Progenitor cell of endocrine pancreas (in vitro differentiated cells): Measurements from ENCODE around the gene ELN. TPM values are rescaled to one million over a fixed set of nuclear protein-coding genes. Genes with fewer than 3 reads are reported as not detected.

Experiments used
- DNase-seq: peaks from one replicate; pipeline ENCODE4 v3.0.0; 2021; ENCODE audit warnings: low spot score; ENCODE audit not compliant: unreplicated experiment
- H3K27ac Mint-ChIP-seq: 2 replicates; pipeline ENCODE4 v1.8.0; 2021; ENCODE audit warnings: mild to moderate bottlenecking, moderate library complexity, mixed read lengths
- H3K27me3 Mint-ChIP-seq: 2 replicates; pipeline ENCODE4 v1.8.0; 2021; ENCODE audit warnings: mixed read lengths
- H3K36me3 Mint-ChIP-seq: 2 replicates; pipeline ENCODE4 v1.8.0; 2022; ENCODE audit warnings: mixed read lengths; ENCODE audit not compliant: insufficient read depth
- H3K4me1 Mint-ChIP-seq: 2 replicates; pipeline ENCODE4 v1.8.0; 2021; ENCODE audit warnings: low read depth, mixed read lengths
- H3K4me3 Mint-ChIP-seq: 2 replicates; pipeline ENCODE4 v1.8.0; 2021; ENCODE audit warnings: low read depth, mild to moderate bottlenecking, moderate library complexity, mixed read lengths
- H3K9me3 Mint-ChIP-seq: 2 replicates; pipeline ENCODE4 v1.8.0; 2021; ENCODE audit warnings: low read depth, mixed read lengths
- CTCF ChIP-seq: fragments of 200-600 bp; sonication (generic); IDR thresholded peaks from one replicate; pipeline ENCODE4 v1.5.0; 2021; ENCODE audit warnings: antibody characterized with exemption, mild to moderate bottlenecking; ENCODE audit not compliant: unreplicated experiment
- total RNA-seq: library from RNA; stranded (reverse); gene quantifications from 2 replicates; pipeline ENCODE4 v1.2.1, GENCODE V29; 2021

ELN gene
- total RNA-seq, 1 donor from 2014 or later, result 0.26 TPM

DNA sequence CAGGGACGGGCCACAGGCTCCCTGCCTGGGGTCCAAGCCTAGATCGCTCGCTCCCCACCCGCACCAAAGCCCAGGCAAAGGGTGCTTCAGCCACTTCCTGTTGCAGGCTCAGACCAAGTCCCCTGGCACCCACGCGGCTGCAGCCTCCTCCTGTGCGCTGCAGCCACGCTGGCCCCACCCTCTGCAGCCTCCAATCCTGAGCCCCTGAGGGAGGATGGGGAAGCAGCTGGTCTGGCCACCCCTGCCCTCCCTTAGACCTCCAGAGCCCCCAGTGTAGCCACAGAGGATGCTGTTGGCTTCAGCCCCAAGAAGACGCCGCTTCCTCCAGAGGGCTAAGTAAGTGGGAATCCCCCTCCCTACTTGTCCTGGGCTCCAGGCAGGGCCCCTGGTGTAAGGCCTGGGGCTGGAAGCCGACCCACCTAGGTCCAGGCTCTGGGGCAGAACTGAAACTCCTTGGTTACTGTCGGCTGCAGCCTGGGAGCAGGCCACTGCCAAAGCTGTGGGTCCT lies 65.0 kb downstream of the ELN start:
- TF ChIP-seq CTCF, result no peak
- H3K4me1 Mint-ChIP-seq, result peaks cover 9% of the 10 kb centered on the region
- H3K27me3 Mint-ChIP-seq, result no peaks in the 10 kb centered on the region
- no peak for DNase-seq
- H3K27ac Mint-ChIP-seq, result no peak overlapping the region
- H3K4me3 Mint-ChIP-seq, result no peak overlapping the region
- no peaks in the 10 kb centered on the region for H3K9me3 Mint-ChIP-seq
- H3K36me3 Mint-ChIP-seq, result peaks cover 16% of the 10 kb centered on the region

- H3K27me3 Mint-ChIP-seq, result no peaks in the 10 kb centered on the region
- H3K36me3 Mint-ChIP-seq, result peaks cover 17% of the 10 kb centered on the region
- peak overlapping the region; percentile 95 for H3K27ac Mint-ChIP-seq
- peaks cover 9% of the 10 kb centered on the region for H3K4me1 Mint-ChIP-seq
- no peak for DNase-seq
- TF ChIP-seq CTCF, result no peak
- no peaks in the 10 kb centered on the region for H3K9me3 Mint-ChIP-seq
- peak overlapping the region; percentile 72 for H3K4me3 Mint-ChIP-seq
Measured at GRCh38 chr7:74093671-74094223, 65.8 kb downstream of the ELN start.

DNA sequence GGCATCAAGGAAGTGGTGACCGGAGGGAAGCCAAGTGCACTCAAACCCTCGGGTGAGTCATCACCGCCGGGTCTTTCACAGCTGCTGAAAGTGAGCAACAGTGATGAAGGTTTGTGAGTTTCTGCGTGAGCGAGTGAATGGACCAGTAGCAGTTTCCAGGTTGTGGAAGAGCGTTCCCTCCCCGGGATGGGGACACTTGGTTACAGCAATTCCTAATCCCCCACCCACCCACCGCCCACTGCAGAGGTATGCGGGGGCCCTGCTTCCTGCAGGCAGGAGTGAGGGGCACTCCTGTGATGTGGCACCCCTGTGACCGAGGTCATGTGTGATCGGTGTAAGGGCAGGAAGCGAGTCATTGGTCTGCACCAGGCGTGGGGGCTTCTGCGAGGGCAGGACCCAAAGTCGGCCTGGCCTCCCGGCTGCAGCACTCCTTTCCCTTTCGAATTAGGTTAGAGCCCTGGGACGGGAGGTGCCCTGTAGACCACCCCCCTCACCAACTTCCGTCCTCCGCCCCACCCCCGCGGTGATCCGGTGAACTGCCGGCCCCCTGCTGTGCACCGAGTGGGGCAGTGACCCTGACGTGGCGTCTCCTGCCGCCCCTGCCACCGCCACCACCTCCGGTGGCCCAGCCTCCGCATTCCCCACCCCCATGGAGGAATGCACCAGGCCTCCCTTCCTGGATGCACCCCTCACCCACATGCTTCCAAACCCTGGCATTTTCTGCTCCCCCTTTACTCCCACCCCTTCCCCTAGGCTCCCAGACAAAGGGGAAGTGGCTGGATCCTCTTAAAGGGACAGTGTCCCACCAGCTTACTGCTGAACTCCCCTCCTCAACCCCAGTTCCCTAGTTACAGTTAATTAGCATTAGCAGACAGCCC lies 66.5 kb downstream of the ELN start:
- TF ChIP-seq CTCF, result no peak
- Mint-ChIP-seq H3K4me1 (peaks cover 9% of the 10 kb centered on the region), H3K36me3 (peaks cover 17% of the 10 kb centered on the region), H3K27ac (peak overlapping the region; percentile 95), H3K27me3 (no peaks in the 10 kb centered on the region), H3K9me3 (no peaks in the 10 kb centered on the region), H3K4me3 (peak overlapping the region; percentile 72)
- DNase-seq, result no peak

- H3K4me3 Mint-ChIP-seq, result peak overlapping the region; percentile 70
- no peaks in the 10 kb centered on the region for H3K9me3 Mint-ChIP-seq
- H3K4me1 Mint-ChIP-seq, result peaks cover 11% of the 10 kb centered on the region
- H3K27me3 Mint-ChIP-seq, result no peaks in the 10 kb centered on the region
- TF ChIP-seq CTCF, result no peak
- peaks cover 14% of the 10 kb centered on the region for H3K36me3 Mint-ChIP-seq
- H3K27ac Mint-ChIP-seq, result peak overlapping the region; percentile 95
- no peak for DNase-seq
Measured at GRCh38 chr7:74095135-74095534, 67.2 kb downstream of the ELN start.

DNA sequence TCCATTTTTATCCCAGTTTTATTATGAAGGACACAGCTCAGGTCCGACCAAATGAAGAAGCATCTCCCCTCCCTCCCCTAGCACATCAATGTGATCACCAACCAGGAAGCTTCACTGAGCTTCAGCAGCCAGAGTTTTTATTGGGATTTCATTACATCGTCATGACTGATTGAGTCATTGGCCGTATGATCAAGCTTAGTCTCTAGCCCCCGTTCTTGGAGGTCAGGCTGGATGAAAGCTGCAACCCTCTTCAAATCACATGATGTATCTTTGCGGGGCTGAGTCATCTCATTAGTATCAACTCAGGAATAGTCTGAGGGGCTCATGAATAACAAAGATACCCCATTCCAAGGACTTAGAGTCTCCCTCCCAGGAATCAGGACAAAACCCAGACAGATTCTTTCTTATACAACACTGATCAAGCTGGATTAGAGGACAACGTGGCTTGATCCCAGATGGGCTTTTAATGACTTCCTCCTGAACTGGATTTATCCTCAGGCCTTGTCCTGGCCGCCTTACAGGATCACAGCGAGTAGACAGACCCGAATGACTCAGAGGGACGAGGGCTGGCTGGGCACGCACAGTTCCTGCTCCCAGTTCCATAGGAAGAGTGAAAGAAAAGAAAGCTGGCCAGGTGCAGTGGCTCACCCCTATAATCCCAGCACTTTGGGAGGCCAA lies 70.1 kb downstream of the ELN start:
- Mint-ChIP-seq H3K27me3 (no peaks in the 10 kb centered on the region), H3K27ac (no peak overlapping the region), H3K36me3 (peaks cover 20% of the 10 kb centered on the region), H3K4me3 (no peak overlapping the region), H3K9me3 (no peaks in the 10 kb centered on the region), H3K4me1 (peaks cover 12% of the 10 kb centered on the region)
- no peak for DNase-seq
- no peak for TF ChIP-seq CTCF
